ENCODE data around the gene FBXO27.
"Not testable (repeated sequence)": the region's sequence is repeated elsewhere in the genome, so short reads cannot be mapped to it uniquely, and the experiment has no call there.

GRCh38 chr19:38987745-38988144 lies 44.6 kb downstream of the FBXO27 start:
- TF ChIP-seq CTCF, EZH2phosphoT487 (IDR thresholded peaks at IDR 0.05; ENCODE audit: low read length): not testable (repeated sequence)

All from MM.1S (cell line).